HEK293 (cell line): ENCODE measurements around the gene PRPF6.
A peak's percentile ranks its signal among the peaks of the same experiment; 100 is the strongest.

Experiments
- CTCF ChIA-PET: fragments of 350-600 bp; formaldehyde crosslinking; extraction: SDS; loops from one replicate; lab custom pipeline; 2021; ENCODE audit warnings: antibody characterized with exemption; lab: Yijun Ruan, JAX
- POLR2A ChIA-PET: fragments of 300-600 bp; formaldehyde crosslinking; extraction: SDS; loops from one replicate; lab custom pipeline; 2020; ENCODE audit warnings: antibody characterized with exemption, inconsistent platforms; lab: Yijun Ruan, JAX
- H3K27ac ChIP-seq: fragments of 200-500 bp; sonication (Bioruptor generic); 2 replicates; pipeline ENCODE4 v1.5.1; 2014; ENCODE audit warnings: low read depth, low read length, control low read depth, inconsistent platforms; ENCODE audit errors: extremely low read depth
- H3K36me3 ChIP-seq, 2 experiments: fragments of 200-500 bp in 1 of 2; sonication (Bioruptor generic) in 1 of 2; 1 replicate in 1 of 2; 2 replicates in 1 of 2; pipeline ENCODE4 v1.5.1; 2014 to 2017; ENCODE audit warnings: inconsistent platforms in 2 of 2, low read length in 2 of 2; ENCODE audit not compliant: control insufficient read depth in 2 of 2, insufficient read depth in 1 of 2
- H3K4me1 ChIP-seq: fragments of 200-500 bp; sonication (Bioruptor generic); 2 replicates; pipeline ENCODE4 v1.5.1; 2014; ENCODE audit warnings: mild to moderate bottlenecking, low read length, inconsistent platforms; ENCODE audit not compliant: control insufficient read depth, insufficient read depth
- H3K4me3 ChIP-seq: 2 replicates; pipeline ENCODE4 v1.5.1; 2011; ENCODE audit warnings: low read depth, mild to moderate bottlenecking, control low read depth, low read length, moderate library complexity
- H3K9me3 ChIP-seq: fragments of 200-500 bp; sonication (Bioruptor generic); 2 replicates; pipeline ENCODE4 v1.5.1; 2014; ENCODE audit warnings: low read depth, low read length, inconsistent platforms; ENCODE audit not compliant: control insufficient read depth, insufficient read depth
- EGR2 ChIP-seq: fragments of 450-650 bp; formaldehyde crosslinking; IDR thresholded peaks from 2 replicates; pipeline ENCODE4 v1.5.1; 2016; ENCODE audit warnings: low read depth, missing biosample characterization, missing genetic modification characterization
- PRDM1 ChIP-seq: fragments of 450-650 bp; formaldehyde crosslinking; IDR thresholded peaks from 2 replicates; pipeline ENCODE4; 2016; ENCODE audit warnings: missing biosample characterization, missing genetic modification characterization
- PRDM6 ChIP-seq: fragments of 450-650 bp; formaldehyde crosslinking; IDR thresholded peaks from 2 replicates; pipeline ENCODE4 v1.5.1; 2017; ENCODE audit warnings: missing biosample characterization, missing genetic modification characterization
- SCRT2 ChIP-seq: fragments of 450-650 bp; formaldehyde crosslinking; IDR thresholded peaks from 2 replicates; pipeline ENCODE4 v1.5.1; 2016; ENCODE audit warnings: missing biosample characterization, missing genetic modification characterization
- ZBTB1 ChIP-seq: fragments of 450-650 bp; formaldehyde crosslinking; IDR thresholded peaks from 2 replicates; pipeline ENCODE4 v1.5.1; 2016; ENCODE audit warnings: missing biosample characterization, missing genetic modification characterization
- ZFHX2 ChIP-seq: fragments of 450-650 bp; formaldehyde crosslinking; conservative IDR thresholded peaks from 2 replicates; pipeline ENCODE4 v1.5.1; 2016; ENCODE audit warnings: missing biosample characterization, missing genetic modification characterization
- ZFP37 ChIP-seq: fragments of 450-650 bp; formaldehyde crosslinking; IDR thresholded peaks from 2 replicates; pipeline ENCODE4 v1.5.1; 2016; ENCODE audit warnings: missing biosample characterization, missing genetic modification characterization
- ZFP69B ChIP-seq: fragments of 450-650 bp; formaldehyde crosslinking; IDR thresholded peaks from 2 replicates; pipeline ENCODE4 v1.5.1; 2016; ENCODE audit warnings: missing biosample characterization, missing genetic modification characterization
- ZNF10 ChIP-seq: fragments of 450-650 bp; formaldehyde crosslinking; IDR thresholded peaks from 2 replicates; pipeline ENCODE4 v1.5.1; 2017; ENCODE audit warnings: missing biosample characterization, missing genetic modification characterization
- ZNF202 ChIP-seq: fragments of 450-650 bp; formaldehyde crosslinking; IDR thresholded peaks from 2 replicates; pipeline ENCODE4 v1.5.1; 2016; ENCODE audit warnings: missing biosample characterization, missing genetic modification characterization, borderline replicate concordance
- ZNF211 ChIP-seq: fragments of 450-650 bp; formaldehyde crosslinking; IDR thresholded peaks from 2 replicates; pipeline ENCODE4 v1.5.1; 2016; ENCODE audit warnings: low read depth, missing biosample characterization, missing genetic modification characterization
- ZNF266 ChIP-seq: fragments of 450-650 bp; formaldehyde crosslinking; IDR thresholded peaks from 2 replicates; pipeline ENCODE4 v1.5.1; 2016; ENCODE audit warnings: missing biosample characterization, missing genetic modification characterization, low read depth
- ZNF280C ChIP-seq: fragments of 450-650 bp; formaldehyde crosslinking; IDR thresholded peaks from 2 replicates; pipeline ENCODE4 v1.5.1; 2016; ENCODE audit warnings: missing biosample characterization, missing genetic modification characterization
- ZNF391 ChIP-seq: fragments of 450-650 bp; formaldehyde crosslinking; IDR thresholded peaks from 2 replicates; pipeline ENCODE4 v1.5.1; 2016; ENCODE audit warnings: low read depth, missing biosample characterization, missing genetic modification characterization, borderline replicate concordance
- ZNF398 ChIP-seq: fragments of 450-650 bp; formaldehyde crosslinking; IDR thresholded peaks from 2 replicates; pipeline ENCODE4 v1.5.1; 2017; ENCODE audit warnings: missing biosample characterization, missing genetic modification characterization
- ZNF629 ChIP-seq: fragments of 450-650 bp; formaldehyde crosslinking; IDR thresholded peaks from 2 replicates; pipeline ENCODE4 v1.5.1; 2017; ENCODE audit warnings: missing biosample characterization, missing genetic modification characterization
- ZNF707 ChIP-seq: fragments of 450-650 bp; formaldehyde crosslinking; IDR thresholded peaks from 2 replicates; pipeline ENCODE4 v1.5.1; 2016; ENCODE audit warnings: missing biosample characterization, missing genetic modification characterization
- ZNF776 ChIP-seq: fragments of 450-650 bp; formaldehyde crosslinking; IDR thresholded peaks from 2 replicates; pipeline ENCODE4 v1.5.0; 2017; ENCODE audit warnings: missing biosample characterization, missing genetic modification characterization, borderline replicate concordance
- ZNF791 ChIP-seq: fragments of 450-650 bp; formaldehyde crosslinking; IDR thresholded peaks from 2 replicates; pipeline ENCODE4 v1.5.1; 2016; ENCODE audit warnings: missing biosample characterization, missing genetic modification characterization
- ZSCAN16 ChIP-seq: fragments of 450-650 bp; formaldehyde crosslinking; IDR thresholded peaks from 2 replicates; pipeline ENCODE4 v1.5.1; 2016; ENCODE audit warnings: missing biosample characterization, missing genetic modification characterization

Gene PRPF6

GRCh38 chr20:63939061-63939935 lies 41.6 kb upstream of the PRPF6 start (continued):
- no peak for TF ChIP-seq ZSCAN16 (tag by site-specific recombination)
- no peak for TF ChIP-seq PRDM1
- no peak for TF ChIP-seq ZNF791 (tag by site-specific recombination)
- no peak for TF ChIP-seq ZNF266 (tag by site-specific recombination)
- TF ChIP-seq ZNF707 (tag by site-specific recombination) = no peak
- no peak for TF ChIP-seq ZNF776 (tag by site-specific recombination)

- ChIA-PET CTCF (no interaction called here), POLR2A (interaction anchor here (0.7 kb wide), 2 partner anchors 33 to 87 kb away, joined by 3 read pairs; no protein-coding TSS in a partner anchor)
- no peaks in the 10 kb centered on the region for H3K9me3 ChIP-seq
- peaks cover 6 to 71% of the 10 kb centered on the region in 2 experiments; a peak in 2 of 3 replicates for H3K36me3 ChIP-seq
- H3K4me1 ChIP-seq = no peaks in the 10 kb centered on the region; the same call in 1 of the 2 replicates
- H3K27ac ChIP-seq = no peak overlapping the region
- H3K4me3 ChIP-seq = no peak overlapping the region
- TF ChIP-seq ZNF391 (tag by site-specific recombination) (no peak), ZNF211 (tag by site-specific recombination) (no peak), ZFP37 (tag by site-specific recombination) (no peak), ZNF202 (tag by site-specific recombination) (peak; percentile 19; the same call in 1 of the 2 replicates), SCRT2 (tag by site-specific recombination) (no peak), ZFHX2 (tag by site-specific recombination) (no peak), ZNF398 (tag by site-specific recombination) (no peak)
These were observed 40.9 kb upstream of the PRPF6 start for GRCh38 chr20:63940071-63940471.

- TF ChIP-seq ZNF629 (no peak), ZNF10 (tag by site-specific recombination) (peak; percentile 89)
- Histone ChIP-seq H3K36me3 (peaks cover 6 to 71% of the 10 kb centered on the region in 2 experiments; a peak in 2 of 3 replicates), H3K9me3 (no peaks in the 10 kb centered on the region), H3K27ac (no peak overlapping the region), H3K4me3 (no peak overlapping the region), H3K4me1 (no peaks in the 10 kb centered on the region; the same call in 1 of the 2 replicates)
- ChIA-PET CTCF (no interaction called here), POLR2A (no interaction called here)
These were observed 40.3 kb upstream of the PRPF6 start for GRCh38 chr20:63940472-63941266.

GRCh38 chr20:63941282-63942081 lies 39.5 kb upstream of the PRPF6 start:
- no peak overlapping the region for H3K27ac ChIP-seq
- H3K9me3 ChIP-seq = no peaks in the 10 kb centered on the region
- H3K4me3 ChIP-seq = no peak overlapping the region
- peaks cover under 1 to 72% of the 10 kb centered on the region in 2 experiments; a peak in 2 of 3 replicates for H3K36me3 ChIP-seq
- ChIA-PET POLR2A (no interaction called here), CTCF (no interaction called here)
- no peaks in the 10 kb centered on the region for H3K4me1 ChIP-seq
- TF ChIP-seq ZFP69B (tag by site-specific recombination) (no peak), ZBTB1 (tag by site-specific recombination) (0 out of 2 replicates have a peak, but pooled peaks have one; percentile 30), EGR2 (tag by site-specific recombination) (0 out of 2 replicates have a peak, but pooled peaks have one; percentile 17), ZFHX2 (tag by site-specific recombination) (no peak), ZNF202 (tag by site-specific recombination) (no peak), PRDM6 (tag by site-specific recombination) (no peak), ZNF280C (no peak)
